CD4-positive, alpha-beta memory T cell (primary cell): ENCODE measurements around the gene COX7A2. TPM values are rescaled to one million over a fixed set of nuclear protein-coding genes. Genes with fewer than 3 reads are reported as not detected.

Source experiments
- CTCF ChIA-PET: fragments of 350-600 bp; sonication (Branson Sonifier 250); formaldehyde crosslinking; loops from one replicate; lab custom pipeline; 2021; ENCODE audit warnings: inconsistent platforms; ENCODE audit not compliant: partially characterized antibody; lab: Charles Lee
- POLR2A ChIA-PET: fragments of 350-600 bp; sonication (Branson Sonifier 250); formaldehyde crosslinking; loops from one replicate; lab custom pipeline; 2021; ENCODE audit not compliant: partially characterized antibody; lab: Charles Lee
- DNase-seq, 5 donors: peaks; one replicate each; pipeline versions ENCODE4 v3.0.0 to v3.0.0-alpha.2; 2020 to 2022; ENCODE audit warnings: mixed read lengths in 1 of 5
- H3K27ac ChIP-seq: one replicate; pipeline ENCODE4 v1.7.0; 2013; ENCODE audit warnings: low read depth, low read length
- H3K27me3 ChIP-seq: 2 replicates; pipeline ENCODE4 v1.7.0; 2013; ENCODE audit warnings: mild to moderate bottlenecking, low read length, moderate library complexity; ENCODE audit not compliant: insufficient read depth
- H3K36me3 ChIP-seq: 2 replicates; pipeline ENCODE4 v1.7.0; 2013; ENCODE audit warnings: mild to moderate bottlenecking, low read length, moderate library complexity; ENCODE audit not compliant: insufficient read depth
- H3K4me1 ChIP-seq: 2 replicates; pipeline ENCODE4 v1.7.0; 2013; ENCODE audit warnings: mild to moderate bottlenecking, low read length, moderate library complexity; ENCODE audit not compliant: insufficient read depth
- H3K4me3 ChIP-seq, 2 donors: one replicate each; pipeline ENCODE4 v1.7.0; 2013; ENCODE audit warnings: low read length in 2 of 2, mild to moderate bottlenecking in 1 of 2
- H3K9me3 ChIP-seq, 2 donors: one replicate each; pipeline ENCODE4 v1.7.0; 2013; ENCODE audit warnings: low read length in 2 of 2, control low read depth in 1 of 2; ENCODE audit not compliant: control insufficient read depth in 1 of 2
- H3K27ac Mint-ChIP-seq, 7 donors: one replicate each; pipeline ENCODE4 v1.8.0; 2020 to 2021; ENCODE audit warnings: mixed read lengths in 7 of 7, mild to moderate bottlenecking in 6 of 7, inconsistent platforms in 3 of 7, moderate library complexity in 3 of 7
- H3K27me3 Mint-ChIP-seq, 2 donors: one replicate each; pipeline ENCODE4 v1.8.0; 2020 to 2021; ENCODE audit warnings: mixed read lengths in 2 of 2
- H3K36me3 Mint-ChIP-seq, 2 donors: one replicate each; pipeline ENCODE4 v1.8.0; 2020 to 2021; ENCODE audit warnings: mixed read lengths in 2 of 2, inconsistent platforms in 1 of 2, mild to moderate bottlenecking in 1 of 2
- H3K4me1 Mint-ChIP-seq, 4 donors: one replicate each; pipeline ENCODE4 v1.8.0; 2020 to 2021; ENCODE audit warnings: mixed read lengths in 4 of 4, mild to moderate bottlenecking in 1 of 4
- H3K4me3 Mint-ChIP-seq, 8 donors: one replicate each; pipeline ENCODE4 v1.8.0; 2020 to 2021; ENCODE audit warnings: mixed read lengths in 8 of 8, mild to moderate bottlenecking in 7 of 8, moderate library complexity in 6 of 8, inconsistent platforms in 3 of 8
- H3K9me3 Mint-ChIP-seq, 8 donors: one replicate each; pipeline ENCODE4 v1.8.0; 2020 to 2021; ENCODE audit warnings: mixed read lengths in 8 of 8, mild to moderate bottlenecking in 5 of 8, inconsistent platforms in 3 of 8, moderate library complexity in 1 of 8
- intact Hi-C: fragments of 100-400 bp; cut with micrococcal nuclease; formaldehyde crosslinking; loops from one replicate; pipeline ENCODE4 v1.15.1; 2023
- polyA plus RNA-seq, 2 donors: library from polyadenylated mRNA; unstranded; fragments of 300-500 nt; fragmentation: Illumina TruSeq; gene quantifications; one replicate each; pipeline ENCODE4 v1.2.3, GENCODE V29; 2021
- total RNA-seq, 2 experiments: library from RNA; stranded (reverse); gene quantifications; one replicate each; pipeline ENCODE4 v1.2.3, GENCODE V29; 2021

COX7A2 gene
- total and polyA plus RNA-seq, 4 experiments from 2014 or later = 188 to 1,007 (median 505) TPM

- POLR2A ChIA-PET = no interaction called here
- Mint-ChIP-seq H3K27ac (peak overlapping the region in 1 of 7 donors; percentile 57), H3K9me3 (peaks cover 0 to 1% (median 0%) of the 10 kb centered on the region in 8 donors), H3K4me3 (peak overlapping the region in 6 of 8 donors; percentile 3 to 65 (median 44)), H3K4me1 (peaks cover 40 to 49% (median 41%) of the 10 kb centered on the region in 4 donors), H3K36me3 (peaks cover 4 to 5% of the 10 kb centered on the region in 2 donors), H3K27me3 (no peaks in the 10 kb centered on the region)
- intact Hi-C loops = loop anchor here (5.0 to 10.0 kb wide), 2 partner anchors 246 to 463 kb away; partner anchors contain the start of gene MYO6
- H3K9me3 ChIP-seq = no peaks in the 10 kb centered on the region
- no peak for DNase-seq
- no peaks in the 10 kb centered on the region for H3K36me3 ChIP-seq
- CTCF ChIA-PET = interaction anchor here (0.9 to 1.4 kb wide), 4 partner anchors 12 to 245 kb away, joined by 3 to 7 read pairs (median 4); no protein-coding TSS in a partner anchor
- H3K27ac ChIP-seq = no peak overlapping the region
- peaks cover 72% of the 10 kb centered on the region for H3K4me1 ChIP-seq
- H3K4me3 ChIP-seq = no peak overlapping the region
- no peaks in the 10 kb centered on the region for H3K27me3 ChIP-seq
Observed at GRCh38 chr6:75281653-75282052, 38.1 kb upstream of the COX7A2 start.

- H3K36me3 Mint-ChIP-seq = peaks cover 8 to 13% of the 10 kb centered on the region in 2 donors
- intact Hi-C loops = loop anchor here (5.0 to 10.0 kb wide), 2 partner anchors 247 to 465 kb away; partner anchors contain the start of gene MYO6
- Histone ChIP-seq H3K9me3 (no peaks in the 10 kb centered on the region), H3K4me3 (no peak overlapping the region), H3K27ac (no peak overlapping the region), H3K36me3 (no peaks in the 10 kb centered on the region), H3K4me1 (peaks cover 72% of the 10 kb centered on the region), H3K27me3 (no peaks in the 10 kb centered on the region)
- POLR2A ChIA-PET = interaction anchor here (2.9 kb wide), 1 partner anchor 37 kb away, joined by 15 read pairs; the partner anchor contains the start of gene COX7A2
- peak overlapping the region in 1 of 7 donors; percentile 47 for H3K27ac Mint-ChIP-seq
- H3K27me3 Mint-ChIP-seq = no peaks in the 10 kb centered on the region
- peak overlapping the region in 2 of 8 donors; percentile 27 to 46 for H3K4me3 Mint-ChIP-seq
- DNase-seq = no peak
- peaks cover 47 to 57% (median 51%) of the 10 kb centered on the region in 4 donors for H3K4me1 Mint-ChIP-seq
- H3K9me3 Mint-ChIP-seq = peaks cover 0 to 1% (median 0%) of the 10 kb centered on the region in 8 donors
- CTCF ChIA-PET = interaction anchor here (1.1 to 2.3 kb wide), 3 partner anchors 12 to 17 kb away, joined by 3 to 8 read pairs (median 7); no protein-coding TSS in a partner anchor
Observed at GRCh38 chr6:75280131-75280855, 36.7 kb upstream of the COX7A2 start.

DNA sequence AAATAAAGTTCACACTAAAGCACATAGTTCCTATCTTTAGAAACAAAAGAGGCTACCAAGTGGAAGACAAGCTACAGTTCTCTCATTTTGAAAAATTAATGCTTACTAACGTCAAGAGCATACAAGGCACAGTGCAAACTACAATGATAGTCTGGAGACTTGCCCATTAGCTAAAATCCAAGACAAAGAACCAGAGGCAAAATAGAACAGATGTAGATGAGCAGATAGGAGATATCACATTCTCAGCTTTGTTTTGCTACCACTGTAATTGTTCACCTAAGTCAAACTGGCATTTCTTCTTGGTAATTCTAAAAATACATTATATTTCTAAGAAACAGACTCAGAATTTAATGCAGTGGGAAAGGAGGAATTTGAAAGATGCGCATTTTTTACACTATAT lies 35.8 kb upstream of the COX7A2 start:
- Histone ChIP-seq H3K27ac (no peak overlapping the region), H3K9me3 (no peaks in the 10 kb centered on the region), H3K4me3 (no peak overlapping the region), H3K4me1 (peaks cover 79% of the 10 kb centered on the region), H3K36me3 (no peaks in the 10 kb centered on the region), H3K27me3 (no peaks in the 10 kb centered on the region)
- DNase-seq = no peak
- intact Hi-C loops = no loop called here
- CTCF ChIA-PET = interaction anchor here (1.0 to 2.6 kb wide), 3 partner anchors 12 to 69 kb away, joined by 4 to 20 read pairs (median 8); no protein-coding TSS in a partner anchor
- Mint-ChIP-seq H3K36me3 (peaks cover 12 to 18% of the 10 kb centered on the region in 2 donors), H3K9me3 (peaks cover 0 to 1% (median 0%) of the 10 kb centered on the region in 8 donors), H3K4me3 (peak overlapping the region in 1 of 8 donors; percentile 23), H3K27me3 (no peaks in the 10 kb centered on the region), H3K27ac (peak overlapping the region in 2 of 7 donors; percentile 22 to 64), H3K4me1 (peaks cover 52 to 64% (median 58%) of the 10 kb centered on the region in 4 donors)
- POLR2A ChIA-PET = interaction anchor here (2.9 kb wide), 1 partner anchor 36 kb away, joined by 15 read pairs; the partner anchor contains the start of gene COX7A2

- no peak for DNase-seq
- H3K4me3 Mint-ChIP-seq = peak overlapping the region in 4 of 8 donors; percentile 4 to 9 (median 7)
- Histone ChIP-seq H3K9me3 (no peaks in the 10 kb centered on the region), H3K4me3 (no peak overlapping the region), H3K27me3 (no peaks in the 10 kb centered on the region), H3K36me3 (no peaks in the 10 kb centered on the region), H3K27ac (no peak overlapping the region), H3K4me1 (peaks cover 79% of the 10 kb centered on the region)
- H3K4me1 Mint-ChIP-seq = peaks cover 59 to 72% (median 66%) of the 10 kb centered on the region in 4 donors
- ChIA-PET CTCF (interaction anchor here (1.0 to 2.6 kb wide), 3 partner anchors 11 to 68 kb away, joined by 4 to 20 read pairs (median 8); no protein-coding TSS in a partner anchor), POLR2A (interaction anchor here (2.9 kb wide), 1 partner anchor 35 kb away, joined by 15 read pairs; the partner anchor contains the start of gene COX7A2)
- no peaks in the 10 kb centered on the region for H3K27me3 Mint-ChIP-seq
- peaks cover 0 to 1% (median 0%) of the 10 kb centered on the region in 8 donors for H3K9me3 Mint-ChIP-seq
- peak overlapping the region; percentile 0 to 66 (median 6) for H3K27ac Mint-ChIP-seq
- intact Hi-C loops = no loop called here
- H3K36me3 Mint-ChIP-seq = peaks cover 16 to 21% of the 10 kb centered on the region in 2 donors
Observed at GRCh38 chr6:75278474-75279077, 35.0 kb upstream of the COX7A2 start.

- no peak overlapping the region for H3K27ac ChIP-seq
Observed at GRCh38 chr6:75275067-75275466, 31.5 kb upstream of the COX7A2 start.

DNA sequence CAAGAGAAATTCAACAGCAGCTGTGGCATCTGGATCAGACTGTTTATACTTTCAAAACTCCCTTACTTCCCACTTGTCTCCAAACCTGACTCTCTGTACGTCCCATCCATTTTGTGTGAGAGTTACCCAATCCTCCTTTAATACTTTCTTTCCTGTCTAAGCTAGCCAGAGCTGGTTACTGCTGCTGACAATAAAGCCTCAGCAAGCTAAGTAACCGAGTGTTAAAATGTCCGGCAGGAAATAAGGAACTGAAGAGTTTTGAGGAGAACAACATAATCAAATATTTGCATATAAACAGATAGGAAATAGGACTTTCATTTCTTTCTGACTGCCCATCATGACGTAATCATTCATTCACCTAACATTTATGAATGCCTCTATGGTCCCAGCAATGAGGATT lies 29.4 kb upstream of the COX7A2 start:
- Mint-ChIP-seq H3K27me3 (no peaks in the 10 kb centered on the region), H3K4me3 (peak overlapping the region in 1 of 8 donors; percentile 14), H3K36me3 (peaks cover 36 to 37% of the 10 kb centered on the region in 2 donors), H3K4me1 (peaks cover 57 to 80% (median 68%) of the 10 kb centered on the region in 4 donors), H3K9me3 (peaks cover 0 to 2% (median 0%) of the 10 kb centered on the region in 8 donors), H3K27ac (peak overlapping the region in 1 of 7 donors; percentile 22)
- Histone ChIP-seq H3K9me3 (no peaks in the 10 kb centered on the region), H3K27ac (no peak overlapping the region), H3K36me3 (peaks cover 6% of the 10 kb centered on the region), H3K4me3 (no peak overlapping the region), H3K27me3 (no peaks in the 10 kb centered on the region), H3K4me1 (peaks cover 41% of the 10 kb centered on the region)
- POLR2A ChIA-PET = interaction anchor here (1.2 kb wide), 1 partner anchor 29 kb away, joined by 3 read pairs; the partner anchor contains the start of gene COX7A2
- DNase-seq = no peak
- CTCF ChIA-PET = interaction anchor here (1.4 kb wide), 1 partner anchor 11 kb away, joined by 3 read pairs; no protein-coding TSS in a partner anchor
- intact Hi-C loops = no loop called here

More at GRCh38 chr6:75275067-75275466, 31.5 kb upstream of the COX7A2 start:
- intact Hi-C loops = no loop called here
- H3K36me3 Mint-ChIP-seq = peaks cover 35 to 36% of the 10 kb centered on the region in 2 donors
- Histone ChIP-seq H3K27me3 (no peaks in the 10 kb centered on the region), H3K4me3 (no peak overlapping the region), H3K36me3 (peaks cover 6% of the 10 kb centered on the region), H3K4me1 (peaks cover 59% of the 10 kb centered on the region), H3K9me3 (no peaks in the 10 kb centered on the region)
- no peaks in the 10 kb centered on the region for H3K27me3 Mint-ChIP-seq
- peak overlapping the region in 6 of 7 donors; percentile 14 to 75 (median 58) for H3K27ac Mint-ChIP-seq
- no peak for DNase-seq
- peak overlapping the region in 3 of 8 donors; percentile 1 to 40 (median 2) for H3K4me3 Mint-ChIP-seq
- ChIA-PET POLR2A (interaction anchor here (1.1 kb wide), 1 partner anchor 326 kb away, joined by 4 read pairs; the partner anchor contains the start of gene SENP6), CTCF (interaction anchor here (1.1 to 1.6 kb wide), 4 partner anchors 22 to 271 kb away, joined by 3 to 4 read pairs (median 4); no protein-coding TSS in a partner anchor)
- H3K4me1 Mint-ChIP-seq = peaks cover 63 to 84% (median 73%) of the 10 kb centered on the region in 4 donors
- peaks cover 0 to 3% (median 0%) of the 10 kb centered on the region in 8 donors for H3K9me3 Mint-ChIP-seq
